KG1 (cell line): Measurements from ENCODE around the gene TNIP3.
"Not testable (repeated sequence)": the region's sequence is repeated elsewhere in the genome, so short reads cannot be mapped to it uniquely, and the experiment has no call there.

Experiments
- DNase-seq: peaks from one replicate; lab custom pipeline; 2025; lab: John Stamatoyannopoulos, UW

TNIP3 gene, protein sequence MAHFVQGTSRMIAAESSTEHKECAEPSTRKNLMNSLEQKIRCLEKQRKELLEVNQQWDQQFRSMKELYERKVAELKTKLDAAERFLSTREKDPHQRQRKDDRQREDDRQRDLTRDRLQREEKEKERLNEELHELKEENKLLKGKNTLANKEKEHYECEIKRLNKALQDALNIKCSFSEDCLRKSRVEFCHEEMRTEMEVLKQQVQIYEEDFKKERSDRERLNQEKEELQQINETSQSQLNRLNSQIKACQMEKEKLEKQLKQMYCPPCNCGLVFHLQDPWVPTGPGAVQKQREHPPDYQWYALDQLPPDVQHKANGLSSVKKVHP

DNA sequence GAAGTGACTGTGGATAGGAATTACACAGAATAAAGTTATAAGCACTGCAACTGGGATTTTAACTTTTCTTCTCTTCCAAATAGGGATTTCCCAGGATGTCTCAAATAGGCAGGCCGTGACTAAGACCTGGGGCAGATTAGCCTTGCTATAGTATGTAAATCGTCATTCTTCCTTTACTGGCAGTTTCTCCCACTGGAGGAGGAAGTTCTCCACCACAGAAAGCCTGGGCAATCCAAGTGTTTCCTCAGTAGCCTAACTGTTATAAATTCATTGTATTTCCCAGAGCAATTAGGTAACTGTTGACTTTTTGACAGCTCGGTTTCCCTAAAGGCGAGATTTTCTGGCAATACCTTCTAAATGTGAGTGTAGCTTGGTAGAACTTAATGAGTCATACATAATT is at the start of gene TNIP3:
Gene TNIP3, minus strand, starts transcription at position 31 of the 400 bp plus-strand sequence. CDS start 196 bp downstream, outside the sequence.
- no peak for DNase-seq

DNA sequence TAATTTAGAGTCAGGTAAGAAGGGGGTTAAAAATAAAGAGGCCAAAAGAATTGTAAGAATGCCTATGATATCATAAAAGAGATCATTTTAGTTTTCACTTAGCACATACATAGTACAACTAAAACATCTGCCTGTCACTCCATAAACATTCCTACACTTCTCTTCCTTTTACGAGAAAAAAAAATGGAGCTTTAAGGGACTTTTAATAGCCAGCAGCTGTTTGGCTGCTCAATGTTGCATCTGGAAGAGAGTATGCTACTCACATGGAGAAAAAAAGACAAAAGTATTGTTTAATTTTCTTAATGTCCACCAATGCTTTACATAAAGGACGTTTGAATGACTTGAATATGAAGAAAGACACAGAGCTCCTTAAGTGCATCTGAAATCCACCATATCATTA is 48.7 kb upstream of the TNIP3 start:
- no peak for DNase-seq

DNA sequence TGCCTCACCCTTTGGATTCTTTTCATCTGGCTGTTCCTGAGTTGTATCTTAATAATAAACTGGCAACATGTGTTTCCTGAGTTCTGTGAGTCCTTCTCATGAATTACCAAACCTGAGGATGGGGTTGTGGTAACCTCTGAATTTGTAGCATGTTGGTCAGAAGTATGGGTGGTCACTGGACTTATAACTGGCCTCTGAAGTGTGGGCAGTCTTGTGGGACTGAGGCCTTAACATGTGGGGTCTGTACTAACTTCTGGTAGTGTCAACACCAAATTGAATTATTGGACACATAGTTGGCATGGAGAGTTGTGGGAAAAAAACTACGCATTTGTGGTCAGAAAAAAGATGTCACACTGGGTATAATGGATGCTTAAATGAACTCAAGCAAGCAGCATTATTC is 45.0 kb upstream of the TNIP3 start:
- DNase-seq: no peak

DNA sequence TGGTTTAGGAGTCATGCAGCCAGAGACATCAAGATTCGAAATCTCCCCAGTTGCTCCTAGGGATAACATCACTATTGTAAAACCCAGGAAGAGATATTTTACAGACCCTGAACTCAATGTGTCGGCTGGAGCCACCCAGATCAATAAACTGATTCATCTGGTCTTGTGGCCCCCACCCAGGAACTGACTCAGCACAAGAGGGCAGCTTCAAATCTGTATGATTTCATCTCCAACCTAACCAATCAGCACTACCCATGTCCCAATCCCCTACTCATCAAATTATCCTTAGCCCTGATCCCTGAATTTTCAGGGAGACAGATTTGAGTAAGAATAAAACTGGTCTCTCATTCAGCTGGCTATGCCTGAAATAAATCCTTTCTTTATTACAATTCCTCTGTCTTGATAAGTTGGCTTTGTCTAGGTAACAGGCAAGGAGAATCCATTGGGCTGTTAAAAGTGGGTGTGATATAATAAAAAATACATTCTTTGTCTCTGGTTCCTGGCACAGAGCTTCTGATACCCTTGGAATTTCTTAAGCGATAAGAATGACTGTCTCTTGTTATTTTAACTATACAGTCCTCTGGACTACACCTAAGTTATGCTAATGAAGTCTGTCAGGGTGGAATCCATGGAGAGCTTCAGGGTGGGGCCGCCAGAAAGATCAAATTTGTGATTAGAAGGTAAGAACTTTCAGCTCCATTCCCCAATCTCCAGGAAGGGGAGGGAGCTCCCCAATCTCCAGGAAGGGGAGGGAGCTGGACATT is 44.3 kb upstream of the TNIP3 start:
- DNase-seq: no peak

DNA sequence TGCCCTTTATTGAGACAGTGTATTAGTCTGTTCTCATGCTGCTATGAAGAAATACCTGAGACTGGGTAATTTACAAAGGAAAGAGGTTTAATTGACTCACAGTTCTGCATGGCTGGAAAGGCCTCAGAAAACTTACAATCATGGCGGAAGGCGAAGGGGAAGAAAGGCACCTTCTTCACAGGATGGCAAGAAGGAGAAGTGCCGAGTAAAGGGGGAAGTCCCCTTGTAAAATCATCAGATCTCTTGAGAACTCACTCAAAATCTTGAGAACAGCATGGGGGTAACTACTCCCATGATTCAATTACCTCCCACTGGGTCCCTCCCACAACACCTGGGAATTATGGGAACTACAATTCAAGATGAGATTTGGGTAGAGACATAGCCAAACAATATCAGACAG is 41.7 kb upstream of the TNIP3 start:
- not testable (repeated sequence) for DNase-seq

DNA sequence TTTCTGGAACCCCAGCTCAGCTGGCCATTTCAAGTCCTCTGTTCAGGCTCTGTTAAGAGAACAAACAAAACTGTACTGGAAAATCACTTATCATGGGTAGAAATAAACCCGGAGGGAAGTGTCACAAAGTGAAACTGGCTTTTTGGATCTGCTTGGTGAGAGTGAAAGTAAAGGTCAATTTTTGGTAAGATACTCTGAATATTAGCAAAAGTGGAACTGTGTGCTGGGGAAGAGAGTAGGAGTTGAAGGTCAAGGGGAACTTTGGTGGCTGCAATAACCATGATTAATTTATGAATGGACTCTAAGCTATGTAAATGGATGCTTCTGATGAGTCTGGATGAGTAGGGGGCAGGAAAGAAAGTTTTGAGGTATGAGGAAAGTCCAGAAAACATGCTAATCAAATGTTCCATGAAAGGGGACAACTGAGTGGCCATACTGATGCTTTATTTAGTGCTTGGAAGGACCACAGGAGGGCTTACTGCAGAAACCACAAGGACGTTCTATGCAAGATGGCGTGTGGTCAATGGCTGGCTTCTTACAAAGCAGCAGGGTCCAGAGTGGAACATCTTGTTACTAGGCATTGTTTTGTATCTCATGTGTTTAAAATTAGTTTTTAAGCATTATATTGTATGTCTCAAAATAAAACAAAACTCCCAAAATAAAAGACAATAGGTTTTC is 36.8 kb upstream of the TNIP3 start:
- DNase-seq: no peak

DNA sequence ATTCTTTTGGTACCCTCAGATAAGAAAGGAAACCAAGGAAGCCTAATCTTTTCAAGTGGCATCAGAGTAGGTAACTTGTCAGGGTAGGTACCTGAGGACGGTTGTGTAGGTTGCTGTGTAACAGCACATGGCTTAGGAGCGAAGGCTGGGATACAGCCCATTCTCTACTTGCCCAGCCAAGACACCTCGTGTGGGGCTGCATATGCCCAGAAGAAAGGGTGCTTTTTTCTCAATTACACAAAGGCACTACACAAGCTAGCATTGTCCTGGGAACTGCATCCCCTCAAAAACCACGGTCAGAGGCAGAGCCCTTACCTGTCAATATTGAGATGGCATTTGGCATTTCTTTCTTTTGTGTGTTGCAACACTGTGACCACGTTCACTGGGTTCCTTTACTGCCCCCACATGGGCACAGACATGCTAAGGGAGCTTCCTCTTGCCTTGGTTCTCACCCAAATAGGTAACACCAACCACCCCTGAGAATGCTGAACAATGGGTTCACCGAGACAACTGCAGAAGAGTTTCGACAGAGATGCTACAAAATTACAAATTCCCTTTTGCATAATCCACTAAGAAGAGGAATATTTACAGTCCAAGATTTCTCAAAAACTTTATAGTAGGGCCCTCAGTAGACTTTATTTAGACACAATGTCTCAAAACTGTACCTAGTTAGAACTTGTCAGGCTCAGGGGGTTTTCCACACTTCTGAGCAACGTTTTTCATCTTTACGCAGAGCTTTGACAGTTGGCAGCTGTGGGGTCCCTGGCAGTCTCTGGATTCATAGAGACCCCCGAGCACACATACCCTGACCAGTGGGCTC is 35.8 kb upstream of the TNIP3 start:
- DNase-seq: no peak

DNA sequence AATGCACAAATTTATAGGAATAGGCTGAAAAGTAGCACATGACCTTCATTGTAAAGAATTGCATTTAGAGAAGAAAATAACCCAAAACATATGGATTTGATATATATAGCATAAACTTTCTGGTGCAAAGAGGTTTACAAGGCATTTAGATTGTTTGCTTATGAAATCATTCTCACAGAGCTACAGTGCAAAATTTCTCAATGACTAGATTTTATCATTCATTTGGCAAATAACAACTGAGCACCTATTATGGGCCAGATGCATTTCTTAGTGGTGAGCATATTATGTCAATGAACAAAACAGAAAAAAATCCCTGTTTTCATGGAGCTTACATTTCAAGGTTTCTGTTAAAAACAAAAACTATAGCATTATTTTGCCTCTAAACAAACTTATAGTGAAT is 34.1 kb upstream of the TNIP3 start:
- no peak for DNase-seq

DNA sequence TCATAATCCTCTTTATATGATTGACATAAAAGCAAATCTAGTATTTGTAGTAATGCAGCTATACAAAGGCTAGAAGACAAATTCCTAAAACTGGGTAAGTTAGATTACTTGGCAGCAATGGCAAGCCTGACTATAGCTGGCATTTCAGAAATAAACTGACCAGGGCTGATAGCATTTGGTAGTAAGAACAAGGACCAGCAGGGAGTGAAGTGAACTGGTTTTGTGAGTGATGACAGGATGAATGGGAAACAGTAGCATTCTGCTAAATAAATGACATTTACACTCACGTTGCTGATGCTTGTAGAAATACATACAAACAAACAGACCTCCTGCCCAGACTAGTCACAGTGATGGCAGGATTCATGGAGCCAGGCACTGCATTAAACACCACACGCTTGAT is 31.5 kb upstream of the TNIP3 start:
- no peak for DNase-seq

DNA sequence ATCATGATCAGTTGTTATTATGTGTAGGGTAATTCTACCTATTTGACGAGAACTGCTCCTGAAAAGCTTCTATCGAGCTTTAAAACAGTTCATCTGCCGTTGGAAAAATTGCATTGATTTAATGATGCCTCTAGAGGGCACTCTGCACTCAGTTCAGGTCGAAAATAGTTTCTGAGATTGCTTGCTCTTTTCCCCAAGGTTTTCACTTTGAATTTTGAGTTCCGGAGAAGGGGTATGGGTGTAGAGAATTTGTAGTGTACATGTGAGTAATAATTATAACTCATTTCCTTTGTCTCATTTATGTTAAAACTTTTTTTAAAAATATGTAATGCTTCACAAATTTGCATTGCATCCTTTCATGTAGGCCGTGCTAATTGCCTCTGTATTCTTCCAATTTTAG is 28.4 kb upstream of the TNIP3 start:
- DNase-seq: no peak

DNA sequence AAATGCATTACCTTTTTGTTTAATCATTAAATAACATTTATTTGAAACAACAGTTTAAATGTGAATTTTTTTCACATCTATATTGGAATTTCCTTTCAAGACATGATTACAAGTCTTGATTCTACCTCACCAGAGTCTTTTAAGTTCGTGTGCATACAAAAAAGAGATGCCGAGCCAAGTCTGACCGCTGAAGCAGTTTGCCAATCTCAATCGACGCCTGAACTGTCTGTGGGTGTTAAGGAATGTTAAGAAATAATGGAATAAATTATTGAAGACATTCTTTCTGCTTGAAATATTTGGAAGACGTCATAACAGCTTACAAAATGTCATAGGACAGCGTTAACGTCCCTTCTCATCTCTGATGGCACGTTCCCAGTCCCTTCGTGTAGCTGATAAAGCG is 27.9 kb upstream of the TNIP3 start:
- no peak for DNase-seq

DNA sequence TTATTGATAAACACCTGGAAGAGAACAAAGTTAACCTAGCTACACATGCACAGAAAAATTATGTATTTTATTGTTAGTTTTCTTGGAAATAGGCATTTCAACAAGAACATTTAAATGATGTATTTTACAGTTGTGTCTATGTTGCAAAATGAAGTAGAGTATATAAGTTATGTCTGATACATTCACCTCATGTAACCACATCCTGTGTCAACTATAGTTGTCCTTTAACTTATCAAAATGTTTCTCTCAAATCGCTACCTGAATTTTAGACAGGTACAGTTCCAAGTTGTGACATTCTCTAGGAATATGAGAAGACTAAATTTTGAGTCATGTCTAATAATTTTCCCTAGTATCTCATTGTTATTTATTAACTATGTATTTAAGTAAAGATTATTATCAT is 27.2 kb upstream of the TNIP3 start:
- DNase-seq: no peak

DNA sequence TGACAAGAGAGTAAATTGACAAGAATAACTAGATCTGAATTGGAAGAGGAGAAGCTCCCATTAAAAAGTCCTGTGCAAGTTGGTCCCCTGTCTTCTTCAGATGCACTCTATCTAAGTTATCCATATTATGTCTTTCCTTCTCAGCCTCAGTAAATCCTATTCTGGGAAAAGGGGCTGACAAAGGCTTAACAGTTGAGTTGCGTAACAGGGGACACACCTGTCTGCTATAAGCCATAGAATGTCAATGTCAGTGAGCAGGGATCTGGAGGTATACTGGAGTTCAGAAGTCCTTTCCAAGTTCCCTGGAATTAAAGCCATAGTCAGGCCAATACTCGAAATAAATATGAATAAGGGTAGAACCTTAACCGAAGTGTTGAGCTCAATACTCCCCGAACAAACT is 26.3 kb upstream of the TNIP3 start:
- DNase-seq: no peak

DNA sequence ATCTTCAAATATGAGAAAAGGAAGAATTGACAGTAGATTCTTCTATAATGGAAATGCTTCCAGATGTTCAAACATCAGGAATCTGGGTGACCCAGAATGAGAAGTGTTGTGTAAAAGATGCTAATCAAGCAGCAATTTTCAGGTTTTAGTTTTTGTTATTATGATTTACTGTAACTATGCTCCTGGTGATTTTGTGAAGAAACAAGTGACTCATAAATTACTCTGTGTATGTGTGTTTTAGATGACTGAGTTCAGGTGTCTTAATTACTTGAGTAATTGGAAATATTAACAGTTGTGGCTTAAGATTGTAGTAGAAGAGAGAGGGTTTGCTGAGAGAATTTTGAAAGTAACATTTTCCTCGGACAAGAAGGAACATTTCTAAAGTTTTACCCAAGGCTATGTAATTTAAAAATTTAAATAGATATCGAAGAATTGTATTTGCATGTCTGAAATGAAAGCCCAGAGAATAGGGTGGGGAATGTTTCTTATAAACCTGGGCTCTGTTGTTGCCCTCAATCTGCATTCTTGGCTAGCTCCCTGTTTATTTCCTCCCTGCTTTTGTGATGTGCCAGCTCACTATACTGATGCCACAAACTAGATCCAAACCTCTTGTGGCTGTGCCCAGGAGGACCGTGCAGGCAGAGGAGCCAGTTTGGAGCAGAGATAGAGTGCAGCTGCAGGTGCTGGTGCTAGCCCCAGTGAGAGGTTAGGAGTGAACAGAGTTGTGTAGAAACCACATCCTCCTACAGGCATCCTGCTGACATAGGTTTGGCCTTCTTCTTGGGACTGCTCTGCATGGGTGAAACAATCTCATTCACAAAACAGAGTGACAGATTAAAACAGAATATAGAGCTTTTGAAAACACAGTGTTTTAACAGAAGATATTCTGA is 25.4 kb upstream of the TNIP3 start:
- no peak for DNase-seq

DNA sequence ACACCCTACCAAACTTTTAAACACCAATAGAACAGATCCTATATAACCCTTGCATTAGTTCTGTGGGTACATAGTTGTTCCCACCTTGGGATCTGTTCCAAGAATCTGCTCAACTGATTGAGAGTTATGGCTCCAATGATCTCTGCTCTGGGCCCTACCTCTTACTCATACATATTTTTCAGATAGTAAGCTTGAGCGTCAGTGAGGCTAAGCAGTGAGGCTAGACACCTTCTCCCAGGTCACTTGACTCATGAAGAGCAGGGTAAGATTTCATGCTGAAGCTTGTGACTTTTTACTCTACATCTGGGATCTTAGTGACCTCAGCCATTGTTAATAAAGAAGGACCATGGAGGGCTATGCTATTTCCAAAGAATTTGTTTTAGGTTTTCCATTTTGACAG is 23.1 kb upstream of the TNIP3 start:
- DNase-seq: no peak

DNA sequence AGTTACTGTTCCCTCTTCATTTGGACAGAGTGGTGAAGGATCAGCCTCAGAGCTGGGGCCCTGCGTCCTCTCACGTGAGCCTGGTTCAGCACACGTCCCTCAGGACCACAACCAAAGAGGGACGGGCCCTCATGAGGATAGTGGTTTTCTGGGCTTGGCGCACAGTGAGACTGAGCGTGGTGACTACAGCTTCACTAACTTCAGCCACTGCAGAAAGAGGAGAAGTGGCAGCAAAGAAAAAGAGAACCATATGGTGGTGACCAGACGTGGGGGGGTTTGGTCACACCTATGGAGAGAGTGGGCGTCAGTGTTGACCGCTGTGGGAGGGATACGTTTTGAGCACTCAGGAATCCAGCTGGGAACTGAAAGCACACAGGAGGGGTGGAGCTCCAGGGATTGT is 21.8 kb upstream of the TNIP3 start:
- DNase-seq: no peak

DNA sequence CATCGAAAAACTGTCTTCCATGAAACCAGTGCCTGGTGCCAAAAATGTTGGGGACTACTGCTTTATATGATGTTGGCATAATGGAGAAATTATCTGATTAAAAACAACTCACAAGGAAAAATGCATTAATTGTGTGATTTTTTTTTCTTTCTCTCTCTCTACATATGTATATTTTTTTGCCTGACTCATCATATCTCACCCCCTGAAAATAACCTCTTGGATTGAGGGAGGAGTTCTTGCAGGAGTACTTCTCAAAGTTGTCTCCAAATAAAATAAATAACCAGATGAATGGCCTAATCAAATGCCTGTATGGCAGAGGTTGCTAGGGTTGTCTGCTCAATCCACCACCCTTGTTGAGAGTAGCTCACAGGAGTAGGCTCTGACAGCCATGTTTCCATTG is 19.9 kb upstream of the TNIP3 start:
- DNase-seq: no peak

DNA sequence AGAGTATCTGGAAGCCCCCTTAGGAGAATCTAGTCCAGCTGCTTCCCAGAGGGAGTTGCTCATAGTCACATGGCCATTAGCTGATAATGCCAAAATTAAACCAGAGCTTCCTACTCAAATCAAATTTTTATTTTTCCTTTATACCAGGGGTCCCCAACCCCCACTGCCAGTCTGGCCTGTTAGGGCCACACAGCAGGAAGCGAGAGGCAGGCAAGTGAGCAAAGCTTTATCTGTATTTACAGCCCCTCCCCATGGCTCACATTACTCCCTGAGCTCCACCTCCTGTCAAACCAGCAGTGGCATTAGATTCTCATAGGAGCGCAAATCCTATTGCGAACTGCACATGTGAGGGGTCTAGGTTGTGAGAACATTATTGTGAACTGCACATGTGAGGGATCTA is 19.2 kb upstream of the TNIP3 start:
- no peak for DNase-seq

DNA sequence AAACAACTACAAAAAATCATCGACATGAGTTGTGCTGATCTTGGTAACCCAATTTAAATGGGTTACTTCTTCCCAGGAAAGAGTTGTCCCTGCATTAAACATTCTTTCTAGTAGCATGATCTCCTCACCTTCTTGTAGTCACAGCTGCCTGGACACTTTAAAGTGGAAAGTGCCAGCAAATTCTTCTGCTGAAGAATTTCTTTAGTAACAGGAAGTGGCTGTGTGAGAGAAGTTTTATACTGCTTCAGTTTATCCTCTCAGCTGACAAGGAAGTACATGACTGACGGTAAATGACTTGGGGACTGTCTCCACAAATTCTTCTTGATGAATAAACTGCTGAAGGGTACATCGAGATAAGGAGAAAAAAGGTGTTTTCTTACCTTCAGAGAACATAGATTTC is 18.2 kb upstream of the TNIP3 start:
- DNase-seq: no peak

DNA sequence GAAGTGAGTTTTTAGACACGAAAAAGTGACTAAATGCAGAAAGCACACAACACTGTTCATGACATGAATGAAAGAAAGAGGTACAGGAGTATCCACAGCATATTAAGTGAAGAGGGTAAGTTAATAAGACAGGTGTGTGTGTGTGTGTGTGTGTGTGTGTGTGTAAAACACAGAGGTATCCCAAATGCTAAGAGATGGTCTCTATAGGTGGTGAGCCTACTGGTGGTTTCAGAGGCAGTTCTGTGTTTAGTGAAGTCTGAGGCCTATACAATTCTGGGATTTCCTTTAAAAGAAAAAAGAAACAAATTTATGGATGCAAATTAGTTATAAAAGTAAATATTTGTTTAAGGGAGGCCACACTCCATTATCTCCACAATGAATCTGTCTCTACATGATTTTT is 17.4 kb upstream of the TNIP3 start:
- DNase-seq: no peak

DNA sequence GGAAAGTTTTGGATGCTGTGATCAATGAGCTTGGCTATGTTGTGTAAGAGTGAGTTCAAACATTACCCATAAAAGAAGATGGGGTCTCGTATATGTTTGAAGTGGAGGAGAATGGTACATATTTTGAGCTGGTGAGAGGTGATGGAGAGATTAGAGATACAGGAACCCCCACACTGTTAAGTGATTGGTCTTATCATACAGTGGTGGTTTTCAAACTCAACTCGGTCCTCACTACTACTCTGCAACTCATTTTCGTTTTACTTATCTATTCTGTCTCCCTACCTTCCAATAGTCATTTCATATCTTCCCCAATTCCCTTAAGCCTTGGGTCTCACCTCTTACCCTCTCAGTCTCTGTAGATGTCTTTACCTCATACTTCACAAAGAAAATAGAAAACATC is 16.4 kb upstream of the TNIP3 start:
- DNase-seq: no peak
